Uterus (tissue), 4 donors: ENCODE results near the gene DCUN1D1. TPM values are rescaled to one million over a fixed set of nuclear protein-coding genes. Genes with fewer than 3 reads are reported as not detected.

Source experiments
- DNase-seq, 2 donors: peaks; one replicate each; pipeline ENCODE4 v3.0.0-alpha.2; 2019 to 2020
- H3K27ac ChIP-seq, 2 donors: fragments of 200-600 bp; sonication (generic); 1 replicate in 1 of 2; 2 replicates in 1 of 2; pipeline ENCODE4 v1.5.1; 2016 to 2018
- H3K27me3 ChIP-seq, 2 donors: fragments of 200-600 bp; sonication (generic); one replicate each; pipeline ENCODE4 v1.5.1; 2018 to 2019; ENCODE audit warnings: control low read depth in 1 of 2
- H3K36me3 ChIP-seq, 2 donors: fragments of 200-600 bp; sonication (generic); one replicate each; pipeline ENCODE4 v1.5.1; 2019; ENCODE audit warnings: control low read depth in 1 of 2
- H3K4me1 ChIP-seq, 2 donors: fragments of 200-600 bp; sonication (generic); one replicate each; pipeline ENCODE4 v1.5.1; 2018 to 2019; ENCODE audit warnings: control low read depth in 1 of 2
- H3K4me3 ChIP-seq, 2 donors: fragments of 200-600 bp; sonication (generic); 1 replicate in 1 of 2; 2 replicates in 1 of 2; pipeline ENCODE4 v1.5.1; 2018 to 2019; ENCODE audit warnings: mild to moderate bottlenecking in 1 of 2
- H3K9me3 ChIP-seq, 2 donors: fragments of 200-600 bp; sonication (generic); one replicate each; pipeline ENCODE4 v1.5.1; 2019; ENCODE audit warnings: control low read depth in 1 of 2
- POLR2A ChIP-seq, 2 donors: fragments of 450-650 bp; IDR thresholded peaks; one replicate each; pipeline ENCODE4 v1.6.1; 2016; ENCODE audit warnings: antibody characterized with exemption in 2 of 2, mild to moderate bottlenecking in 1 of 2, moderate library complexity in 1 of 2
- intact Hi-C: fragments of 100-400 bp; cut with DNase I; formaldehyde crosslinking; loops from one replicate; pipeline ENCODE4 v1.15.1; 2023; ENCODE audit warnings: low total_unique reads
- total RNA-seq, 4 donors: library from RNA; depleted of rRNA in 3 of 4; stranded (reverse); fragments of >200 nt in 3 of 4; gene quantifications; one replicate each; pipeline versions ENCODE4 v1.1.0 to v1.2.4, GENCODE V29; 2014 to 2023
- TF ChIP-seq, protein P1 (sequence below), 4 experiments: fragments of 200-600 bp in 2 of 4; fragments of 450-650 bp in 2 of 4; sonication (generic) in 2 of 4; IDR thresholded peaks; one replicate each; pipeline ENCODE4 v1.5.1; 2016 to 2019; ENCODE audit warnings: antibody characterized with exemption in 4 of 4, mild to moderate bottlenecking in 2 of 4, moderate library complexity in 1 of 4
- donor health status: DM: yes; HTN: yes; CAD: no.

Gene DCUN1D1
- total RNA-seq, 4 donors from 2014 or later, result 13.1 to 70.4 (median 33.3) TPM

- Histone ChIP-seq H3K36me3 (no peaks in the 10 kb centered on the region), H3K9me3 (no peaks in the 10 kb centered on the region), H3K27me3 (no peaks in the 10 kb centered on the region), H3K4me1 (no peaks in the 10 kb centered on the region), H3K4me3 (no peak overlapping the region), H3K27ac (no peak overlapping the region)
- intact Hi-C loops, result no loop called here
- DNase-seq, result no peak
- TF ChIP-seq, protein P1, sequence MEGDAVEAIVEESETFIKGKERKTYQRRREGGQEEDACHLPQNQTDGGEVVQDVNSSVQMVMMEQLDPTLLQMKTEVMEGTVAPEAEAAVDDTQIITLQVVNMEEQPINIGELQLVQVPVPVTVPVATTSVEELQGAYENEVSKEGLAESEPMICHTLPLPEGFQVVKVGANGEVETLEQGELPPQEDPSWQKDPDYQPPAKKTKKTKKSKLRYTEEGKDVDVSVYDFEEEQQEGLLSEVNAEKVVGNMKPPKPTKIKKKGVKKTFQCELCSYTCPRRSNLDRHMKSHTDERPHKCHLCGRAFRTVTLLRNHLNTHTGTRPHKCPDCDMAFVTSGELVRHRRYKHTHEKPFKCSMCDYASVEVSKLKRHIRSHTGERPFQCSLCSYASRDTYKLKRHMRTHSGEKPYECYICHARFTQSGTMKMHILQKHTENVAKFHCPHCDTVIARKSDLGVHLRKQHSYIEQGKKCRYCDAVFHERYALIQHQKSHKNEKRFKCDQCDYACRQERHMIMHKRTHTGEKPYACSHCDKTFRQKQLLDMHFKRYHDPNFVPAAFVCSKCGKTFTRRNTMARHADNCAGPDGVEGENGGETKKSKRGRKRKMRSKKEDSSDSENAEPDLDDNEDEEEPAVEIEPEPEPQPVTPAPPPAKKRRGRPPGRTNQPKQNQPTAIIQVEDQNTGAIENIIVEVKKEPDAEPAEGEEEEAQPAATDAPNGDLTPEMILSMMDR (IDR thresholded peaks at IDR 0.05), result no peak
- TF ChIP-seq POLR2A (IDR thresholded peaks at IDR 0.05), result no peak
Observed at GRCh38 chr3:182973047-182973446, 7.3 kb downstream of the DCUN1D1 start.

DNA sequence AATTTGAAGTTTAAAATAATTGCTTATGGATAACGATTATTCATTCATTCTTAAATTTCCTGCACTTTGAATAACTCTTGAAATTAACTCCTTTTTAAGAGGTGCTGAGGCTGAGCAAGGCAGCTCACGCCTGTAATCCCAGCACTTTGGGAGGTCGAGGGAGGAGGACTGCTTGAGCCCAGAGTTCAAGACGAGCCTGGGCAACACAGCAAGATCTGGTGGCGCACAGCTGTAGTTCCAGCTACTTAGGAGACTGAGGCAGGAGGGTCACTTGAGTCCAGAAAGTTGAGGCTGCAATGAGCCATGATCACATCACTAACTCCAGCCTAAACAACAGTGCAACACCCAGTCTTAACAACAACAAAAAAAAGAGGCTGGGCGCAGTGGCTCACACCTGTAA lies 8.0 kb downstream of the DCUN1D1 start:
- H3K4me3 ChIP-seq, result no peak overlapping the region
- intact Hi-C loops, result no loop called here
- H3K27ac ChIP-seq, result no peak overlapping the region
- DNase-seq, result no peak
- H3K36me3 ChIP-seq, result no peaks in the 10 kb centered on the region
- H3K4me1 ChIP-seq, result no peaks in the 10 kb centered on the region
- TF ChIP-seq, protein P1 (IDR thresholded peaks at IDR 0.05), result no peak
- no peak for TF ChIP-seq POLR2A (IDR thresholded peaks at IDR 0.05)
- H3K27me3 ChIP-seq, result no peaks in the 10 kb centered on the region
- no peaks in the 10 kb centered on the region for H3K9me3 ChIP-seq

DNA sequence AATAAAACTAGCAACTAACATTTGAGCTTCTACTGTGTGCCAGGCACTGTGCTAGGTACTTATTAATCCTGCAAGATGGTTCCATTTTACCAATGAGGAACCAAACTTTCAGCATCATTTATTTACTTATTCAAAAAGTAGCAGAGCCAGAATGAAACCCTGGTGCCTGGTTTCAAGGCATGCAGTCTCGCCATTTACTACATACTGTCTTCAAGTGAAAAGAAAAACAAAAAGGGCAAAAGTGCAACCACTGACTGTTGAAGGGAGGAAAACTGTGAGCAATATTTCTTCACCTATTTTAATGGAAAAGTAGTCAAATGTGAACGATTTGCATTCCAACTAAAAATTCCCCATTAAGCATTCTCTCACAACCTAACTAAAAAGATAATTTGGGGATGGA lies 8.7 kb downstream of the DCUN1D1 start:
- H3K36me3 ChIP-seq, result no peaks in the 10 kb centered on the region
- no peak overlapping the region for H3K27ac ChIP-seq
- intact Hi-C loops, result no loop called here
- H3K4me1 ChIP-seq, result no peaks in the 10 kb centered on the region
- no peak for TF ChIP-seq POLR2A (IDR thresholded peaks at IDR 0.05)
- TF ChIP-seq, protein P1 (IDR thresholded peaks at IDR 0.05), result no peak
- no peak for DNase-seq
- no peak overlapping the region for H3K4me3 ChIP-seq
- H3K27me3 ChIP-seq, result no peaks in the 10 kb centered on the region
- no peaks in the 10 kb centered on the region for H3K9me3 ChIP-seq

GRCh38 chr3:182970811-182971418 lies 9.4 kb downstream of the DCUN1D1 start:
- Histone ChIP-seq H3K36me3 (no peaks in the 10 kb centered on the region), H3K27ac (no peak overlapping the region), H3K9me3 (no peaks in the 10 kb centered on the region), H3K27me3 (no peaks in the 10 kb centered on the region), H3K4me1 (no peaks in the 10 kb centered on the region), H3K4me3 (no peak overlapping the region)
- intact Hi-C loops, result no loop called here
- DNase-seq, result no peak
- TF ChIP-seq, protein P1 (IDR thresholded peaks at IDR 0.05), result no peak
- no peak for TF ChIP-seq POLR2A (IDR thresholded peaks at IDR 0.05)

- no peak for DNase-seq
- H3K4me1 ChIP-seq, result no peaks in the 10 kb centered on the region
- no peaks in the 10 kb centered on the region for H3K27me3 ChIP-seq
- no peaks in the 10 kb centered on the region for H3K9me3 ChIP-seq
- TF ChIP-seq POLR2A (IDR thresholded peaks at IDR 0.05), result no peak
- TF ChIP-seq, protein P1 (IDR thresholded peaks at IDR 0.05), result no peak
- no peaks in the 10 kb centered on the region for H3K36me3 ChIP-seq
- intact Hi-C loops, result no loop called here
- H3K27ac ChIP-seq, result no peak overlapping the region
- no peak overlapping the region for H3K4me3 ChIP-seq
Observed at GRCh38 chr3:182969853-182970252, 10.5 kb downstream of the DCUN1D1 start.
